Measurements from ENCODE around the gene ANK3. TPM values are rescaled to one million over a fixed set of nuclear protein-coding genes. Genes with fewer than 3 reads are reported as not detected.

ANK3 gene
- polyA plus RNA-seq, 3 donors, result not detected

DNA sequence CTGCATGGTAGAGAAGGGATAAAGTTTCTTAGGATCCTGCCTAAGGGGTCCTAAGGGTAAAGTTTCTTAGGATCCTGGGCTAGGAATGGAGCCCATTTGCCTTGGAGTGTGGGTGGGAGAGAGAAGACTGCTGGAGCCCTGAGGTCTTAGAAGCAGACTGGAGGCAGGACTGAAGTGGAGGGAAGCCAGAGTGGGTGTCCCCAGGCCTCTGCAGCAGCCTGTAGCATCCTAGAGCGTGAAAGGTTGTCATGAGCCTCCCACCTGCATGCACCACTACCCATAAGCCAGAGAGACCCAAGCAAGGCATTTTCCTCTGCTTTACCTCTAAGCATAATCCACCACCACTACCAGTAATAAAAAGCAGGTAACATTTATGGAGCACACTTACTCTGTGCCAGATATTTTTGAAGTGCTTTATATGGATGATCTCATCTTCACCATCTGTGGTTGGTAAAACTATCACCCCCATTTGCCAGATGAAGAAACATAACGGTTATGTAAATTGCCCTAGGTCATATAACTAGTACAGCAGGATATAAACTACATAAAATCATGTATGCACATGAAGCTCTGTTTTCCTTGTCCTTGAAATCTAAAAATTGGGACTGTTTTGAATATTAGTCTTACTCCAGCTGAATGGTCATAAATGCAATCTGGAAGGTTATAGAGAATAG lies 379.8 kb downstream of the ANK3 start:
- no peak for DNase-seq
- intact Hi-C loops (cut with micrococcal nuclease), result no loop called here
- Histone ChIP-seq H3K4me3 (replicated peaks in 1 of 3; ENCODE audit: low read depth in 2 of 3, low read length in 3 of 3) (no peak overlapping the region), H3K4me1 (ENCODE audit: control insufficient read depth in 1 of 2, insufficient read depth in 2 of 2, low read length in 2 of 2) (no peaks in the 10 kb centered on the region), H3K9ac (ENCODE audit: insufficient read depth, low read length, poor library complexity, severe bottlenecking) (no peak overlapping the region), H3K4me2 (replicated peaks; ENCODE audit: extremely low read depth, low read length, poor library complexity, severe bottlenecking) (no peak overlapping the region), H3K79me2 (ENCODE audit: insufficient read depth, low read length) (no peaks in the 10 kb centered on the region), H3K9me3 (replicated peaks in 1 of 2; ENCODE audit: control insufficient read depth in 1 of 2, insufficient read depth in 1 of 2, low read length in 2 of 2) (peaks cover 0 to under 1% of the 10 kb centered on the region in 2 donors), H3K36me3 (replicated peaks in 1 of 2; ENCODE audit: control insufficient read depth in 1 of 2, insufficient read depth in 2 of 2, low read length in 2 of 2) (no peaks in the 10 kb centered on the region), H3K27me3 (ENCODE audit: control insufficient read depth in 2 of 2, insufficient read depth in 2 of 2, low read length in 2 of 2) (no peaks in the 10 kb centered on the region), H2AFZ (ENCODE audit: insufficient read depth, low read depth, low read length, poor library complexity, severe bottlenecking) (no peak overlapping the region), H3K27ac (ENCODE audit: low read depth in 1 of 2, low read length in 2 of 2) (no peak overlapping the region), H4K20me1 (ENCODE audit: insufficient read depth, low read length) (no peaks in the 10 kb centered on the region)
- no peaks in the 10 kb centered on the region for H3K36me3 Mint-ChIP-seq
- no peak overlapping the region for H3K27ac Mint-ChIP-seq
- H3K9me3 Mint-ChIP-seq, result peaks cover 0 to 9% (median 2%) of the 10 kb centered on the region in 7 donors
- H3K4me1 Mint-ChIP-seq, result no peaks in the 10 kb centered on the region
- 83% methylated on average over 1 of the region's 2 CpGs for WGBS (ENCODE audit: insufficient coverage)
- TF ChIP-seq, protein P1, sequence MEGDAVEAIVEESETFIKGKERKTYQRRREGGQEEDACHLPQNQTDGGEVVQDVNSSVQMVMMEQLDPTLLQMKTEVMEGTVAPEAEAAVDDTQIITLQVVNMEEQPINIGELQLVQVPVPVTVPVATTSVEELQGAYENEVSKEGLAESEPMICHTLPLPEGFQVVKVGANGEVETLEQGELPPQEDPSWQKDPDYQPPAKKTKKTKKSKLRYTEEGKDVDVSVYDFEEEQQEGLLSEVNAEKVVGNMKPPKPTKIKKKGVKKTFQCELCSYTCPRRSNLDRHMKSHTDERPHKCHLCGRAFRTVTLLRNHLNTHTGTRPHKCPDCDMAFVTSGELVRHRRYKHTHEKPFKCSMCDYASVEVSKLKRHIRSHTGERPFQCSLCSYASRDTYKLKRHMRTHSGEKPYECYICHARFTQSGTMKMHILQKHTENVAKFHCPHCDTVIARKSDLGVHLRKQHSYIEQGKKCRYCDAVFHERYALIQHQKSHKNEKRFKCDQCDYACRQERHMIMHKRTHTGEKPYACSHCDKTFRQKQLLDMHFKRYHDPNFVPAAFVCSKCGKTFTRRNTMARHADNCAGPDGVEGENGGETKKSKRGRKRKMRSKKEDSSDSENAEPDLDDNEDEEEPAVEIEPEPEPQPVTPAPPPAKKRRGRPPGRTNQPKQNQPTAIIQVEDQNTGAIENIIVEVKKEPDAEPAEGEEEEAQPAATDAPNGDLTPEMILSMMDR (IDR thresholded peaks at IDR 0.05), result no peak
- peaks cover 0 to 8% (median 0%) of the 10 kb centered on the region in 3 donors for H3K27me3 Mint-ChIP-seq (ENCODE audit: low read depth in 3 of 3)
- no peak overlapping the region for H3K4me3 Mint-ChIP-seq

DNA sequence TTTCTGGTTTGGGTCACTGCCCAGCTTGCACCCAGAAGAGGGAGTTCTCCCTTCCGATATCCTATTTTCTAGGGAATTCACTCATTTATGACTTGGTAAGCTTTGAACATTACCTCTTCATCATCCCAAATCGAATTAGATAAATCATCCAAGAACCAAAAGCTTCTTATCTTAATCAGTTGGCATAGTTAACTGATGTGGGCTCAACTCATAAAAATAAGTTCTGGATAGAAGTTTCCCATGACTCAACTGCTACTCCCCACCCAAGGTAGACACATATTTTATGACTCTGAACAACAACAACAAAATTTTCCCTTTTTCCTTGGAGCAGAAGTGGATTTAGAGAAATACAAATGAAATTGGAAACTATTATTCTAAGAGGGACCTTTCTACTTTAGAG lies 380.4 kb downstream of the ANK3 start:
- Mint-ChIP-seq H3K27me3 (ENCODE audit: low read depth in 3 of 3) (peaks cover 0 to 8% (median 0%) of the 10 kb centered on the region in 3 donors), H3K4me3 (no peak overlapping the region), H3K4me1 (no peaks in the 10 kb centered on the region), H3K36me3 (no peaks in the 10 kb centered on the region), H3K9me3 (peaks cover 0 to 5% (median 2%) of the 10 kb centered on the region in 7 donors), H3K27ac (no peak overlapping the region)
- H4K20me1 ChIP-seq (ENCODE audit: insufficient read depth, low read length), result no peaks in the 10 kb centered on the region
- no peak overlapping the region for H2AFZ ChIP-seq (ENCODE audit: insufficient read depth, low read depth, low read length, poor library complexity, severe bottlenecking)
- no peaks in the 10 kb centered on the region for H3K9me3 ChIP-seq (replicated peaks in 1 of 2; ENCODE audit: control insufficient read depth in 1 of 2, insufficient read depth in 1 of 2, low read length in 2 of 2)
- no peak overlapping the region for H3K4me3 ChIP-seq (replicated peaks in 1 of 3; ENCODE audit: low read depth in 2 of 3, low read length in 3 of 3)
- TF ChIP-seq, protein P1 (IDR thresholded peaks at IDR 0.05), result no peak
- no peaks in the 10 kb centered on the region for H3K36me3 ChIP-seq (replicated peaks in 1 of 2; ENCODE audit: control insufficient read depth in 1 of 2, insufficient read depth in 2 of 2, low read length in 2 of 2)
- intact Hi-C loops (cut with micrococcal nuclease), result no loop called here
- no peak overlapping the region for H3K9ac ChIP-seq (ENCODE audit: insufficient read depth, low read length, poor library complexity, severe bottlenecking)
- H3K4me2 ChIP-seq (replicated peaks; ENCODE audit: extremely low read depth, low read length, poor library complexity, severe bottlenecking), result no peak overlapping the region
- no peaks in the 10 kb centered on the region for H3K4me1 ChIP-seq (ENCODE audit: control insufficient read depth in 1 of 2, insufficient read depth in 2 of 2, low read length in 2 of 2)
- no peaks in the 10 kb centered on the region for H3K27me3 ChIP-seq (ENCODE audit: control insufficient read depth in 2 of 2, insufficient read depth in 2 of 2, low read length in 2 of 2)
- no peaks in the 10 kb centered on the region for H3K79me2 ChIP-seq (ENCODE audit: insufficient read depth, low read length)
- no peak for DNase-seq
- WGBS (ENCODE audit: insufficient coverage), result 100% methylated on average over 1 of the region's 2 CpGs
- no peak overlapping the region for H3K27ac ChIP-seq (ENCODE audit: low read depth in 1 of 2, low read length in 2 of 2)

Data from CD14-positive monocyte (primary cell).